AG09319 (cell line): ENCODE results near the gene CDH4.

ENCODE experiments used
- DNase-seq: peaks from one replicate; pipeline ENCODE4 v3.0.0-alpha.2; 2010; ENCODE audit warnings: low read depth; ENCODE audit errors: extremely low read depth
- CTCF ChIP-seq: IDR thresholded peaks from 2 replicates; pipeline ENCODE4 v1.5.1; 2011; ENCODE audit warnings: low read depth, mild to moderate bottlenecking, inconsistent platforms, low read length, moderate library complexity

The CDH4 gene

GRCh38 chr20:61957961-61958715, 706.1 kb downstream of the CDH4 start:
- no peak for TF ChIP-seq CTCF
- DNase-seq: no peak

- no peak for DNase-seq
- no peak for TF ChIP-seq CTCF
Measured at GRCh38 chr20:61958773-61959700, 707.0 kb downstream of the CDH4 start.

GRCh38 chr20:61960836-61961235, 708.8 kb downstream of the CDH4 start:
- no peak for TF ChIP-seq CTCF
- DNase-seq: no peak

GRCh38 chr20:61963149-61963548, 711.1 kb downstream of the CDH4 start:
- no peak for DNase-seq
- no peak for TF ChIP-seq CTCF

DNA sequence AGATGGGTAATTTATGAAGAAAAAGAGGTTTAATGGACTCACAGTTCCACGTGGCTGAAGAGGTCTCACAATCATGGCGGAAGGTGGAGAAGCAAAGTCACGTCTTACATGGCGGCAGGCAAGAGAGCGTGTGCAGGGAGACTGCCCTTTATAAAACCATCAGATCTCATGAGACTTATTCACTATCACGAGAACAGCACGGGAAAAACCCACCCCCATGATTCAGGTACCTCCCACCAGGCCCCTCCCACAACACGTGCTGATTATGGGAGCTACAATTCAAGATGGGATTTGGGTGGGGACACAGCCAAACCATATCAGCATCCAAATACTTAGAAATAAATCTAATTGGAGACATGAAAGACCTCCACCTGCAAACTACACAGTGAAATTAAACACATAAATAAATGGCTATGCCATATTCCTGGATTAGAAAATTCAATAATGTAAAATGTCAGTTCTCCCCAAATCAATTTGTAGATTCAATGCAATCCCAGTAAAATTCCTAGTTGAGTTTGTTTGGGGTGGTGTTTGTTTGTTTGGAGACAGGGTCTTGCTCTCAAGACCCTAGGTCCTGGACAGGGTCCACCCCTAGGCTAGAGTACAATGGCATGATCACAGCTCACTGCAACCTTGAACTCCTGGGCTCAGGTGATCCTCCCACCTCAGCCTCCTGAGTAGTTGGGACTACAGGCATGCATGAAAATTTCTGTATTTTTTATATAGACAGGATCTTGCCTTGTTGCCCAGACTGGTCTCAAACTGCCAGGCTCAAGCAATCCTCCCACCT, 712.0 kb downstream of the CDH4 start:
- TF ChIP-seq CTCF: no peak
- no peak for DNase-seq

DNA sequence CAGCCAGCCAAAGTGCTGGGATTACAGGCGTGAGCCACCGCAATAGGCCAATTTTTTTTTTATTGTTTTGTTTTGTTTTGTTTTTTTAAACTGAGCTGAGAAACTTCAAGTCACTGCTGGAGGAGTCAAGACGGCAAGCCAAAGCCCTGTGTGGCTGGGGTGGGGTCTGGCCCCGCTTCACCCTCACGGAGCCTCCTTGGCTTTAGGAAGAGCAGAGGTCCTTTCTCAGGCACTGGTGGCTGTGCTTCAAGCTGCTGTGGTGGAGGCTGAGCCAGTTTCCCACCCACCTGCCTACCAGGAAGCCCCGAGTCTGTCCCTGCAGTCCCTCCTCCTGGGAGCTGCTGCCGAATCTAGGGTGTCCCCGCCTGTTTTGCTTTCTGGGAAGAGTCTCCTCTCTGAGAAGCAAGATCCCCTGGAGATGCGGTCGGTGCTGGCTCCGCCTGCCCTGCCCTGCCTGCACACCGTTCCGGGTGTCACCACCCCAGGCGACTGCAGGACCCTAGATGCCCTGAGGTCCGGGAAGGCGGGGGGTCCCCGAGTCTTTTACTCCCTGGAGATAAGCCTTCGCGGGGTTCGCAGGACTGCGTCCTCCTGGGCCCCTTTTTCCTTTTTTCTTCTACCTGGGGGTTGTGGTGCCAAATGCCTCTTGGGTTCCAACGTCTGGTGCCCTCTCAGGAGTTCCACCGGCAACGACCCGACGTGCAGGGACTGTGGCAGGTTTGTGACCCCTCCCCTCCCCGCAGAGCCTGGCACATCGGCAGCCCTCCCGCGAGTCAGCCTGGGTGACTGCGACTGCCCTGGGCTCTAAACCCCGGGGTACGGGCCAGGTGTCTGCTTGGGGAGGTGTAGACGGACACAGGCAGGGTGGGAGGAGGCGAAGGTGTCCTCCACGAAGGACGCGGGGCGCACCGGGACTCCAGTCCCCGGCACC, 712.9 kb downstream of the CDH4 start:
- no peak for DNase-seq
- TF ChIP-seq CTCF: no peak
